Breast epithelium (tissue), 3 donors: ENCODE data around the gene TRAPPC2B.

ENCODE experiments used
- CTCF ChIP-seq, 3 donors: fragments of 450-650 bp; IDR thresholded peaks; one replicate each; pipeline ENCODE4 v1.5.1; 2016 to 2017; ENCODE audit warnings: antibody characterized with exemption in 3 of 3, mild to moderate bottlenecking in 3 of 3, moderate library complexity in 3 of 3
- POLR2A ChIP-seq: fragments of 450-650 bp; IDR thresholded peaks from one replicate; pipeline ENCODE4 v1.6.1; 2016; ENCODE audit warnings: antibody characterized with exemption, mild to moderate bottlenecking, moderate library complexity
- POLR2AphosphoS5 ChIP-seq, 3 donors: sonication (generic); formaldehyde crosslinking; IDR thresholded peaks; one replicate each; pipeline ENCODE4 v1.6.1; 2017; ENCODE audit warnings: antibody characterized with exemption in 3 of 3

GRCh38 chr19:57377498-57378146 is 14.3 kb downstream of the TRAPPC2B start:
- TF ChIP-seq CTCF (IDR thresholded peaks at IDR 0.05) = no peak
- no peak for TF ChIP-seq POLR2A
- no peak for TF ChIP-seq POLR2AphosphoS5 (IDR thresholded peaks at IDR 0.05)
